A549 treated with CORT108297 at 1 μM for 4 hours (cell line): Measurements from ENCODE around the gene GPX1. TPM values are rescaled to one million over a fixed set of nuclear protein-coding genes. Genes with fewer than 3 reads are reported as not detected.

ENCODE experiments used
- total RNA-seq: library from RNA; stranded (reverse); fragments of 200-300 nt; extraction: Qiagen RNA extraction; gene quantifications from 5 replicates; pipeline ENCODE4 v1.2.3, GENCODE V29; 2022

Gene GPX1
- total RNA-seq = 254 to 327 TPM (median 296 TPM) in 5 replicates

DNA sequence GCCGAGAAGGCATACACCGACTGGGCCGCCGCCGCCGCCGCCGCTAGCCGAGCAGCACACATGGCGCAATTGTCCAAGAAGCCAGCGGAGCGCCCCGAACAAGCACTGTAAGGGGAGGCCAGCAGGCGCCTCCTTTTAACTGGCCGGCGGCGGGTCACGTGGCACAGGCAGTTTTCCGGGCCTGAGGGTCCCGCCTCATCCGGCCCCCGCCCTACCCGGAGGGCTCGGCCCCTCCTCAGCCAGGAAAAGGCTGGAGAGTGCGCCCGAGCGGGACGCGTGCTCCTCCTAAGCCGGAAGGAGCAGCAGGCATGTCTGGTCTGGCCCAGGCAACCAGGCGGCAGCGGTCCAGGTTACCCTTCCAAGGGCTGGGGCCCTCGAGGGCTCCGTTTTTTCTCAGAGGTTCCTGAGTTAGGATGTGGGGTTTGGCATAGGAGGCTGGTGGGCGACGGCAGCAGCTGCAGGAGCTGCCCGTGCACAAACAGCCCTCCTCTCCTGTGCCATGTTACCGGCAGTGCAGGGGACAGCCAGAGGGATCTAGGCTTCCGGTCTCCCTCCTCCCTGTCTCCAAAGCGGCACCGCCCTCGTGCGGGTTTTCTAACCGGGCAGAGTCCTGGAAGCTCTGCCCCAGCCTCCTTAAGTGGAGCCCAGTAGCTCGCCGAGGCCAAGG lies at the start of gene GPX1:
Gene GPX1 (minus strand): TSS at position 137 of the 667 bp plus-strand sequence. CDS start 75 bp downstream, at position 62.

DNA sequence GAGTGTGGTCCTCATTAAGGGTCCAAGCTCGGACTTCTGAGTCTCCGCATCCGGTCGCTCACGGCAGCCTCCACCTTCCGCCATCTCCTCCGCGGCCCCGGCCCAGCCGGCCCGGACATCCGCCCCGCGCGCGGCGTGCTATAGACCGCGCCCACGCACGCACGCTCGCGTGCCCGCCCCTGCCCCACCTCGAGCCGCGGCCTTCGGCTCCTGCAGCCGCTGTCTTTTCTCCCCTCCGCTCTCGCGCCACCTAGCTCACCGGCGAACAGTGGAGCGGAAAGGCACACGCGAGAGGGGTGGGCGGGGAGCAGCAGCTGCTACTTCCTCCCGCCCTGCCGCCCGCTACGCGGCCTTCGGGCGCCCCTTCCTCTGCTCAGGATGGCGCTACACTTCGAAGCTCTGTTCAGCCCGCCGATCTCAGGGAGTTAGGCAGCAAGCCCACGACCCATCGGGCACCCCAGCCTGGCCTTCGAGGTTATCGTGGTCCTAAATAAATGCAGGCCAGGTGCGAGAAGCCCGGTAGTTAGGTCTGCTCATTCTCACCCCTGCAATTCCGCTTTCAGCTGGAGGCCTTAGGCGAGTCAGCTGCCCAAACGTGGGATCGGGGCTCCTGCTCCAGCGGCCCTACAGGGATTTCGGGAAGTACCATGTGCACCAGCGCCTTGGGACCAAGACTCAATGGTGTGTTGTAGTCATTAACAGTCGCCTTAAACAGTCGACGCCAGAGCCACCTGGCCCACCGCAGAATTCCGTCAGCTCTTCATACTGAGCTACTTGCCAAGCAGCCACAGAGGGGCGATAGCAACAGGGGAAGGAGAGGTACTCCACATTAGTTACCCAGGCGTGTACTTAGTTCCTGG lies 18.0 kb downstream of the GPX1 start, which contains the start of gene USP4:
Gene USP4 (minus strand): TSS at position 113 of the 860 bp plus-strand sequence. CDS start 29 bp downstream, at position 84.

Other genes starting within 250 kb of the GPX1 start
- 18.7 to 26.6 TPM (median 25.1 TPM) in 5 replicates for gene USP19, start 237.5 kb downstream of the GPX1 start, total RNA-seq
- 80.0 to 111 TPM (median 107 TPM) in 5 replicates for gene LAMB2, start 225.3 kb downstream of the GPX1 start, total RNA-seq
- 12.1 to 15.3 TPM (median 14.5 TPM) in 5 replicates for gene CCDC71, start 192.0 kb downstream of the GPX1 start, total RNA-seq
- 4.3 to 6.4 TPM (median 5.5 TPM) in 5 replicates for gene KLHDC8B, start 186.8 kb downstream of the GPX1 start, total RNA-seq
- gene C3orf62, start 81.1 kb downstream of the GPX1 start, total RNA-seq = 1.5 to 2.2 TPM (median 1.9 TPM) in 5 replicates
- 10.3 to 14.8 TPM (median 13.2 TPM) in 5 replicates for gene USP4, start 18.3 kb downstream of the GPX1 start, total RNA-seq
- 451 to 557 TPM (median 457 TPM) in 5 replicates for gene RHOA, start 53.6 kb upstream of the GPX1 start, total RNA-seq
- gene TCTA, start 54.1 kb upstream of the GPX1 start, total RNA-seq = 20.1 to 24.8 TPM (median 23.7 TPM) in 5 replicates
- gene AMT, start 64.1 kb upstream of the GPX1 start, total RNA-seq = 0.17 to 0.65 TPM (median 0.30 TPM) in 5 replicates
- gene NICN1, start 71.0 kb upstream of the GPX1 start, total RNA-seq = 5.2 to 6.7 TPM (median 6.6 TPM) in 5 replicates
- gene DAG1, start 111.9 kb upstream of the GPX1 start, total RNA-seq = 43.6 to 60.6 TPM (median 52.5 TPM) in 5 replicates
- 0.08 to 0.16 TPM (median 0.13 TPM) in 5 replicates for gene BSN, start 196.1 kb upstream of the GPX1 start, total RNA-seq